ENCODE results near the gene DCC. TPM values are rescaled to one million over a fixed set of nuclear protein-coding genes. Genes with fewer than 3 reads are reported as not detected.

The DCC gene
- total RNA-seq, 4 donors from 2014 or later, result 0.84 to 1.2 TPM; not detected in 2

DNA sequence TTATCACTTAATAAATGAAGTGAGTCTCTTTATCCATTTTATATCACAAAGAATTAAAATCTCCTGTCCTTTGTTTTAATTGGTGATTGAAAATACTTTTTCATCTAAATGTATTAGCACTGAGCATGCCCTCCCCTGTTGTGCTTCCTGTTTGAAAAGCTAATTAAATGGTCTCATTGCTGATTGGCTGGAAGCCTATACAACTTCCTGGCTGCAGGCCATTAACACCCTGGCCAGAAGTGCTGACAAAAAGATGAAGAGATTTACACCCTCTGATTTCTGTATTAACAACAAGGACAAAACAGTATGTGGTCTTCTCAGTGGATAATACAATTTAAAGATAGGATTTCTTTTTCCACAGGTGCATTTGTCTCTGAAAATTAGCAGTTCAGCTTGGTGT lies 548.0 kb downstream of the DCC start:
- DNase-seq (ENCODE audit: low spot score in 2 of 2), result no peak
- TF ChIP-seq POLR2A (IDR thresholded peaks at IDR 0.05), result no peak
- no peak for TF ChIP-seq EP300 (IDR thresholded peaks at IDR 0.05)
- TF ChIP-seq, protein P1, sequence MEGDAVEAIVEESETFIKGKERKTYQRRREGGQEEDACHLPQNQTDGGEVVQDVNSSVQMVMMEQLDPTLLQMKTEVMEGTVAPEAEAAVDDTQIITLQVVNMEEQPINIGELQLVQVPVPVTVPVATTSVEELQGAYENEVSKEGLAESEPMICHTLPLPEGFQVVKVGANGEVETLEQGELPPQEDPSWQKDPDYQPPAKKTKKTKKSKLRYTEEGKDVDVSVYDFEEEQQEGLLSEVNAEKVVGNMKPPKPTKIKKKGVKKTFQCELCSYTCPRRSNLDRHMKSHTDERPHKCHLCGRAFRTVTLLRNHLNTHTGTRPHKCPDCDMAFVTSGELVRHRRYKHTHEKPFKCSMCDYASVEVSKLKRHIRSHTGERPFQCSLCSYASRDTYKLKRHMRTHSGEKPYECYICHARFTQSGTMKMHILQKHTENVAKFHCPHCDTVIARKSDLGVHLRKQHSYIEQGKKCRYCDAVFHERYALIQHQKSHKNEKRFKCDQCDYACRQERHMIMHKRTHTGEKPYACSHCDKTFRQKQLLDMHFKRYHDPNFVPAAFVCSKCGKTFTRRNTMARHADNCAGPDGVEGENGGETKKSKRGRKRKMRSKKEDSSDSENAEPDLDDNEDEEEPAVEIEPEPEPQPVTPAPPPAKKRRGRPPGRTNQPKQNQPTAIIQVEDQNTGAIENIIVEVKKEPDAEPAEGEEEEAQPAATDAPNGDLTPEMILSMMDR (IDR thresholded peaks at IDR 0.05), result no peak
- Histone ChIP-seq H3K4me3 (no peak overlapping the region), H3K36me3 (no peaks in the 10 kb centered on the region), H3K4me1 (no peaks in the 10 kb centered on the region), H3K9me3 (peaks cover 0 to 7% (median 0%) of the 10 kb centered on the region in 4 donors), H3K27me3 (no peaks in the 10 kb centered on the region), H3K27ac (no peak overlapping the region)

DNA sequence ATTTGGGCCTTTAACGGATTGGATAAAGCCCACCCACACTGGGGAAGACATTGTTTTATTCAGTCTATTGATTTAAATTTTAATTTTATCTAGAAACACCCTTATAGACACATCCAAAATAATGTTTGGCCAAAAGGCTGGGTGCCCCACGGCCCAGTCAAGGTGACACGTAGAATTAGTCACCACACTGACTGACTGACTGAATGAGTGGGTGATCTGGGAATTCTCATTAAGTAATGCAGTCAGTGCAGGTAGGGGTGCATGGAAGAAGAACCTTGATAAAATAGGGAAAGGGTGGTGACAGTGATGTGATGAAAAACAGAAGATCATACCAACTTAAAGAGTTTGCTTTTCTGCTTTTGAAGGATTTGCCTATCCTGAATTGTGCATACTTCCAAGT lies 554.8 kb downstream of the DCC start:
- TF ChIP-seq, protein P1 (IDR thresholded peaks at IDR 0.05), result no peak
- TF ChIP-seq POLR2A (IDR thresholded peaks at IDR 0.05), result no peak
- no peak for TF ChIP-seq EP300 (IDR thresholded peaks at IDR 0.05)
- peaks cover 0 to 16% (median 7%) of the 10 kb centered on the region in 4 donors for H3K4me1 ChIP-seq
- H3K4me3 ChIP-seq, result no peak overlapping the region
- no peak overlapping the region for H3K27ac ChIP-seq
- no peaks in the 10 kb centered on the region for H3K27me3 ChIP-seq
- WGBS, 2 donors, result 86 to 89% methylated on average over 3 of the region's 3 CpGs
- no peaks in the 10 kb centered on the region for H3K36me3 ChIP-seq
- H3K9me3 ChIP-seq, result no peaks in the 10 kb centered on the region
- no peak for DNase-seq (ENCODE audit: low spot score in 2 of 2)

DNA sequence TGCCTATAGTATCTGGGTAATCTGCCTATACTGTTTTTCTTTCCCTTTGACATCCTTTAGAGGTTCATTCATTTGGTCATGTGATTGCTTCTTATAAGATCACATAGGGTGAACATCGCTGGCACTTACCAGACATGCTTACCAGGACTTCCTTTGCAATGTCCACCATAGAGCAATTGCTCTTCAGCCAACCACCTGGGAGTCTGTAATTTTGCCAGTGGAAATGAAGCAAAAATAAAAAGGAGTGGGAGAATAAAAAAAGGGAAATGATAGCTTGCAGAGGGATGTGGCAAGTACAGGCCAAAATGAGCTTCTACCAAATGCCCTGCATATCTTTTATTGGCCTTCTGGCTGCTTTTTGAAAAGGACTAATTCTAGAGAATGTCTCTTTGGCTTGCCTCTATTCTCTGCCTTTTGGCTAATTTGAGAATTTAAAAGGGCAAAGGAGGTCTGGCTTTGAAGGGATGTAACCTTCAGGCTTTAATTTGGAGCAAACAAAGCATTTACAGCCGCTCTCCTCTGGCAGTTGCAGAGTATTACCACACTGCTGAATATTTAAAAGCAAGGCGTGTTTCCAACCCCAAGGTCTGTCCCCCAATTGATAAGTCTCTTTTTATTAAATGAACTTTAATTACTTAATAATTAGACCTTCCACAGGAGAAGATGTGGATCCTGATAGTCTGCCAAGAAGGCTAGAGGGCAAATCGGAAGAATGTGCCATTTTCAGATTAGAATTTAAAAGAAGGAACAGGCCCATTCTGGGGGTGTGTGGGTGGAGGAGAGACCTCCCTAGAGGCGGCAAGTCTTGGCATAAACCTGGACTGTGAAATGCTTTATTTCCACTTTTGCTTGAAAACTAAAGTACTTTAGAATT lies 557.9 kb downstream of the DCC start:
- no peak for DNase-seq (ENCODE audit: low spot score in 2 of 2)
- 39 to 50% methylated on average over 5 of the region's 5 CpGs for WGBS, 2 donors

DNA sequence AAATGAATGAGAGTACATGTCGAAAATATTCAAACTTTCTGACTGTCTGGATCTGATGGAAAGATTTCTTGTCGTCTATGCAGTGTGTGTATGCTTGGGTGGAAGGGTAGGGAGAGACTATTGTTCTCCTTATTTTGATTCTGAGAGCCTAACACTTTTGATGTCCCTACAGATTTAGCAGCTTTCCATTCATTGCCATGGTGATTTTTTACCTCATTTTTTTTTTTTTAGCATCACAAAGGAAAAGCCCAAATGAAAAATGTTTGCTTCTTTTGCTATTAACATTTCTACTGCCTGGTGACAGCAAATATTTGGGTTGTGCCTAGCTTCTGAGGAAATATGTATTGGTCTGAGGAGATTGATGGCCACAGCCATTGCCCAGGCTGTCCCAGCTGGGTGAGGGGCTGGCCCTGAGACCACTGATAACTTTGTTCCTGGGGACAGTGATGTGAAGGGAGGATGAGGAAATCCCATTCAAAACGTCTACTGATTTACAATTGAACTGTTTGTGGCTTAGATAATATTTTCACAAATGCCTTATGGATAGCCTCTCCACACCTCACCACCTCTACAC lies 558.6 kb downstream of the DCC start:
- no peak for DNase-seq (ENCODE audit: low spot score in 2 of 2)
- no peaks in the 10 kb centered on the region for H3K9me3 ChIP-seq
- TF ChIP-seq, protein P1 (IDR thresholded peaks at IDR 0.05), result no peak
- no peak for TF ChIP-seq POLR2A (IDR thresholded peaks at IDR 0.05)
- no peak overlapping the region for H3K27ac ChIP-seq
- no peaks in the 10 kb centered on the region for H3K27me3 ChIP-seq
- no peak overlapping the region for H3K4me3 ChIP-seq
- no peaks in the 10 kb centered on the region for H3K36me3 ChIP-seq
- peaks cover 0 to 16% (median 7%) of the 10 kb centered on the region in 4 donors for H3K4me1 ChIP-seq
- 28 to 29% methylated on average over 3 of the region's 3 CpGs for WGBS, 2 donors

More for the DNA sequence above, 557.9 kb downstream of the DCC start:
- Histone ChIP-seq H3K27me3 (no peaks in the 10 kb centered on the region), H3K36me3 (no peaks in the 10 kb centered on the region), H3K27ac (no peak overlapping the region), H3K4me3 (no peak overlapping the region), H3K4me1 (peaks cover 0 to 16% (median 7%) of the 10 kb centered on the region in 4 donors), H3K9me3 (no peaks in the 10 kb centered on the region)
- no peak for TF ChIP-seq POLR2A (IDR thresholded peaks at IDR 0.05)

DNA sequence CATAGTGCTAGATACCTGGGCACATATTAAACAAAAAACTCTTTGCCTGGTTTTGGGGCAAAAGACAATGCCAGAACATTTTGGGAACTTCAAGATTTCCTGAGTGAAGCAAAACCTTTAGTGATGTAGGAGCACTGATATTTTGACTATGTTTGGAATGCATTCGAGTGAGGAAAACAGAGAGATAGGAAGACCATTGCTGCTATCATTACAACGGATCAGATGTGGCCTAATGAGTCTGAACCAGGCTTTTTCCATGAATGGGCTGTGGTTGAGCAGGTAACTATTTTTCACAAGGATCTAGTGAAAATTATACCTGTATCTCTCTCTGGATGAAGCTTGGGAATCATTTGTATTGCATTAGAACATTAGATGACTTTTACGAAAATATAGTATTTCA lies 562.2 kb downstream of the DCC start:
- H3K4me1 ChIP-seq, result peaks cover 0 to 15% (median 6%) of the 10 kb centered on the region in 4 donors
- WGBS, 2 donors, result 80 to 83% methylated on average over 3 of the region's 3 CpGs
- no peaks in the 10 kb centered on the region for H3K27me3 ChIP-seq
- no peak overlapping the region for H3K27ac ChIP-seq
- H3K9me3 ChIP-seq, result no peaks in the 10 kb centered on the region
- TF ChIP-seq, protein P1 (IDR thresholded peaks at IDR 0.05), result no peak
- no peak for TF ChIP-seq POLR2A (IDR thresholded peaks at IDR 0.05)
- no peak for TF ChIP-seq EP300 (IDR thresholded peaks at IDR 0.05)
- no peak for DNase-seq (ENCODE audit: low spot score in 2 of 2)
- no peaks in the 10 kb centered on the region for H3K36me3 ChIP-seq
- no peak overlapping the region for H3K4me3 ChIP-seq

Measured in tibial nerve (tissue), 4 donors.